ENCODE results near the gene GPR61. TPM values are rescaled to one million over a fixed set of nuclear protein-coding genes. Genes with fewer than 3 reads are reported as not detected.

GPR61 gene
- total and polyA plus RNA-seq, 9 of the 15 experiments (the other 6 are each of a cell fraction or from before 2014, with no cell fraction given) = 0.04 to 1.1 (median 0.25) TPM; not detected in 4

DNA sequence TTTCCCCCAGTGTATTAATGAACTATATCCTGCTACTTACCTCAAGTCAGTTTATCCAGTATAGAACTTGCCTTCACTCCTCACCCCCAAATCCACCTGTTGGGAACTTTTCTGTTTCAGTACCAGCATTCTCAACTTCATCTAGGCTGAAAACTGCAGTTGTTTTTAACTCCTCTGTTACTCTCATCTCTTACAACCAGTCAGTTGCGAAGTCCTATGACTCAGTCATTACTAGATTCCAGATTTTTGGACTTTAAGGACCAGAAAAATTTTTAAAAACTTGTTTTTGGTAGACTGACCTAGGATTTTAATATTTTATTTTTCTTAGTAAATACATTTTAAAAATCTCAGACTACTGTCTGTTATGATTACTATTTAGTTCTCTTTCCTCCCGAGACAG is 16.9 kb downstream of the GPR61 start:
- no peaks in the 10 kb centered on the region for H3K9me1 ChIP-seq (ENCODE audit: control insufficient read depth, insufficient read depth, low read length)
- in situ Hi-C loops (cut with MboI) = no loop called here
- no peak overlapping the region for H3K9ac ChIP-seq (ENCODE audit: insufficient read depth in 1 of 2, low read depth in 2 of 2, low read length in 2 of 2)
- no peaks in the 10 kb centered on the region for H3K9me3 ChIP-seq (replicated peaks; ENCODE audit: control insufficient read depth, insufficient read depth, low read depth, low read length)
- H3K4me3 ChIP-seq = no peak overlapping the region
- ATAC-seq (no peak), FAIRE-seq (no peak), DNase-seq (ENCODE audit: extremely low read depth in 1 of 4, low spot score in 3 of 4) (no peak)
- H3K4me2 ChIP-seq (ENCODE audit: insufficient read depth, low read length) = no peak overlapping the region
- no peak overlapping the region for H3K27ac ChIP-seq (ENCODE audit: extremely low read depth, low read depth, low read length)
- intact Hi-C loops (cut with micrococcal nuclease) = no loop called here
- TF ChIP-seq FOSL1 (tag; conservative IDR thresholded peaks at IDR 0.05) = peak; percentile 7; the same call in 1 of the 2 replicates
- TF ChIP-seq PCBP2 (IDR thresholded peaks at IDR 0.05; ENCODE audit: low read depth, low read length, poor library complexity, severe bottlenecking) = no peak
- CTCF ChIA-PET (ENCODE audit: low intra/inter-chr PET ratio) = interaction anchor here (0.6 kb wide), 1 partner anchor 503 kb away, joined by 4 read pairs; no protein-coding TSS in a partner anchor
- POLR2A ChIA-PET = interaction anchor here (0.8 to 1.0 kb wide), 3 partner anchors 9 to 63 kb away, joined by 3 read pairs; partner anchors contain the start of genes AMPD2 and GNAT2
- peaks cover 99% of the 10 kb centered on the region for H3K79me2 ChIP-seq (ENCODE audit: control insufficient read depth, insufficient read depth, low read length)
- H3K36me3 ChIP-seq (ENCODE audit: control insufficient read depth, insufficient read depth, low read length) = peaks cover 11% of the 10 kb centered on the region; the same call in 2 of the 3 replicates
- no peaks in the 10 kb centered on the region for H3K27me3 ChIP-seq (ENCODE audit: control insufficient read depth in 2 of 2, insufficient read depth in 2 of 2, low read length in 2 of 2)
- no peak overlapping the region for H2AFZ ChIP-seq (ENCODE audit: low read depth, low read length)
- no TSS peak for BruUV-seq (replicated peaks)
- H4K20me1 ChIP-seq (replicated peaks; ENCODE audit: control insufficient read depth, insufficient read depth, low read length) = peaks cover 5% of the 10 kb centered on the region; the same call in 1 of the 2 replicates
- WGBS (ENCODE audit: insufficient coverage, low coverage, missing lambda C conversion rate) = 83% methylated on average over 2 of the region's 2 CpGs
- H3K4me1 ChIP-seq (replicated peaks in 1 of 2; ENCODE audit: control insufficient read depth in 2 of 2, insufficient read depth in 2 of 2, low read length in 2 of 2) = peaks cover 0 to 10% of the 10 kb centered on the region in 2 experiments; a peak in 4 of 5 replicates

DNA sequence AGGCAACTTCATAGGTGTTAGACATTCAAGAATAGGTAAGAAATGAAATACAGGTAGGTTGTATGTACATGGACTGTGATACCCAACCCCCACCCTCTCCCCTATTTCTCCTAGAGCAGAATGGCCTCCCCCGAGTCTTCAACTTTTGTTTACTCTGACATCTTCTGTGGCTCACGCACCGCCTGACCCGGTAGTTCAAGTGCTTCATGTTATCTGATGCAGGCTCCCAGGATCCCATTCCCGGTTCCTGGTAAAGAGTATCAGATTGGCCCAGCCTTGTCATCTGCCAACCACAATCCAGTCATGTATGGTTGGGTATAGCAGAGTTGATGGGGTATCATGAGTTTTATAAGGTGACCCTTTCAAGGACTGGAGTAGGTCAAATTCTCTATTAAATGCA is 17.8 kb downstream of the GPR61 start:
- POLR2A ChIA-PET = interaction anchor here (4.8 kb wide), 1 partner anchor 8 kb away, joined by 48 read pairs; the partner anchor contains the start of gene GNAI3
- no peak for FAIRE-seq
- Histone ChIP-seq H3K27me3 (ENCODE audit: control insufficient read depth in 2 of 2, insufficient read depth in 2 of 2, low read length in 2 of 2) (no peaks in the 10 kb centered on the region), H3K9me1 (ENCODE audit: control insufficient read depth, insufficient read depth, low read length) (no peaks in the 10 kb centered on the region), H3K4me3 (no peak overlapping the region), H3K79me2 (ENCODE audit: control insufficient read depth, insufficient read depth, low read length) (peaks cover 99% of the 10 kb centered on the region), H4K20me1 (replicated peaks; ENCODE audit: control insufficient read depth, insufficient read depth, low read length) (peaks cover 5% of the 10 kb centered on the region; the same call in 1 of the 2 replicates), H2AFZ (ENCODE audit: low read depth, low read length) (no peak overlapping the region), H3K36me3 (ENCODE audit: control insufficient read depth, insufficient read depth, low read length) (peaks cover 9% of the 10 kb centered on the region; the same call in 1 of the 3 replicates), H3K9me3 (replicated peaks; ENCODE audit: control insufficient read depth, insufficient read depth, low read depth, low read length) (no peaks in the 10 kb centered on the region), H3K9ac (ENCODE audit: insufficient read depth in 1 of 2, low read depth in 2 of 2, low read length in 2 of 2) (no peak overlapping the region), H3K4me1 (replicated peaks in 1 of 2; ENCODE audit: control insufficient read depth in 2 of 2, insufficient read depth in 2 of 2, low read length in 2 of 2) (peaks cover 0 to 10% of the 10 kb centered on the region in 2 experiments; a peak in 4 of 5 replicates), H3K27ac (ENCODE audit: extremely low read depth, low read depth, low read length) (no peak overlapping the region), H3K4me2 (ENCODE audit: insufficient read depth, low read length) (no peak overlapping the region)
- no TSS peak for BruUV-seq (replicated peaks)
- 11% methylated on average over 5 of the region's 5 CpGs for WGBS (ENCODE audit: insufficient coverage, low coverage, missing lambda C conversion rate)
- peak in 1 of 4 experiments; percentile 47 for DNase-seq (ENCODE audit: extremely low read depth in 1 of 4, low spot score in 3 of 4)
- intact Hi-C loops (cut with micrococcal nuclease) = no loop called here
- CTCF ChIA-PET (ENCODE audit: low intra/inter-chr PET ratio) = no interaction called here
- ATAC-seq = peak; percentile 38; the same call in 2 of the 3 replicates
- in situ Hi-C loops (cut with MboI) = no loop called here
- TF ChIP-seq ZFP1 (CRISPR knock-in tag; IDR thresholded peaks at IDR 0.05) (peak; percentile 88), ARID1B (IDR thresholded peaks at IDR 0.05) (peak; percentile 19; the same call in 1 of the 2 replicates), SMAD4 (CRISPR knock-in tag; conservative IDR thresholded peaks at IDR 0.05) (0 out of 2 replicates have a peak, but pooled peaks have one; percentile 16), PHB2 (IDR thresholded peaks at IDR 0.05; ENCODE audit: low read depth) (no peak), HOXB6 (CRISPR knock-in tag; IDR thresholded peaks at IDR 0.05; ENCODE audit: borderline replicate concordance) (no peak), NRF1 (conservative IDR thresholded peaks at IDR 0.05 in 1 of 2, IDR thresholded peaks at IDR 0.05 in 1 of 2) (peak; percentile 29 to 39; a peak in 2 of 4 replicates), FOSL1 (tag; conservative IDR thresholded peaks at IDR 0.05) (peak; percentile 53), CBFA2T3 (IDR thresholded peaks at IDR 0.05) (peak; percentile 7; the same call in 1 of the 2 replicates)
- TF ChIP-seq, protein P1, sequence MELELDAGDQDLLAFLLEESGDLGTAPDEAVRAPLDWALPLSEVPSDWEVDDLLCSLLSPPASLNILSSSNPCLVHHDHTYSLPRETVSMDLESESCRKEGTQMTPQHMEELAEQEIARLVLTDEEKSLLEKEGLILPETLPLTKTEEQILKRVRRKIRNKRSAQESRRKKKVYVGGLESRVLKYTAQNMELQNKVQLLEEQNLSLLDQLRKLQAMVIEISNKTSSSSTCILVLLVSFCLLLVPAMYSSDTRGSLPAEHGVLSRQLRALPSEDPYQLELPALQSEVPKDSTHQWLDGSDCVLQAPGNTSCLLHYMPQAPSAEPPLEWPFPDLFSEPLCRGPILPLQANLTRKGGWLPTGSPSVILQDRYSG (tag; conservative IDR thresholded peaks at IDR 0.05; ENCODE audit: low read depth) = no peak
- TF ChIP-seq, protein P2, sequence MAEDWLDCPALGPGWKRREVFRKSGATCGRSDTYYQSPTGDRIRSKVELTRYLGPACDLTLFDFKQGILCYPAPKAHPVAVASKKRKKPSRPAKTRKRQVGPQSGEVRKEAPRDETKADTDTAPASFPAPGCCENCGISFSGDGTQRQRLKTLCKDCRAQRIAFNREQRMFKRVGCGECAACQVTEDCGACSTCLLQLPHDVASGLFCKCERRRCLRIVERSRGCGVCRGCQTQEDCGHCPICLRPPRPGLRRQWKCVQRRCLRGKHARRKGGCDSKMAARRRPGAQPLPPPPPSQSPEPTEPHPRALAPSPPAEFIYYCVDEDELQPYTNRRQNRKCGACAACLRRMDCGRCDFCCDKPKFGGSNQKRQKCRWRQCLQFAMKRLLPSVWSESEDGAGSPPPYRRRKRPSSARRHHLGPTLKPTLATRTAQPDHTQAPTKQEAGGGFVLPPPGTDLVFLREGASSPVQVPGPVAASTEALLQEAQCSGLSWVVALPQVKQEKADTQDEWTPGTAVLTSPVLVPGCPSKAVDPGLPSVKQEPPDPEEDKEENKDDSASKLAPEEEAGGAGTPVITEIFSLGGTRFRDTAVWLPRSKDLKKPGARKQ (CRISPR knock-in tag; IDR thresholded peaks at IDR 0.05) = no peak

All from K562 (cell line).